Hepatocyte (in vitro differentiated cells): ENCODE measurements around the gene PYGL.

ENCODE experiments used
- CTCF ChIP-seq: fragments of 200-600 bp; sonication (generic); IDR thresholded peaks from 2 replicates; pipeline ENCODE4 v1.5.1; 2016; ENCODE audit warnings: antibody characterized with exemption, mild to moderate bottlenecking; ENCODE audit not compliant: poor library complexity
- EZH2 ChIP-seq: fragments of 200-600 bp; sonication (generic); IDR thresholded peaks from 2 replicates; pipeline ENCODE4 v1.6.1; 2016; ENCODE audit warnings: antibody characterized with exemption, mild to moderate bottlenecking, borderline replicate concordance

- TF ChIP-seq CTCF: no peak
- no peak for TF ChIP-seq EZH2
Observed at GRCh38 chr14:50947446-50947845, 3.2 kb upstream of the PYGL start.
